SK-N-SH (cell line): ENCODE results near the gene DOCK6.

Experiments
- EP300 ChIP-seq, 2 experiments: IDR thresholded peaks; 2 replicates each; pipeline versions ENCODE4 v1.4.0 to v1.6.1; 2012; ENCODE audit warnings: borderline replicate concordance in 1 of 2, low read depth in 1 of 2, low read length in 1 of 2
- GABPA ChIP-seq: IDR thresholded peaks from 2 replicates; pipeline ENCODE4 v1.4.0; 2012; ENCODE audit warnings: low read depth, mild to moderate bottlenecking
- GATA2 ChIP-seq: sonication (generic); formaldehyde crosslinking; IDR thresholded peaks from 2 replicates; pipeline ENCODE4 v1.5.0; 2020; ENCODE audit warnings: mild to moderate bottlenecking, missing genetic modification reagents
- MXI1 ChIP-seq: IDR thresholded peaks from 2 replicates; pipeline ENCODE4 v1.6.1; 2012; ENCODE audit warnings: mild to moderate bottlenecking, low read depth, low read length, improper control_type of control experiment
- POLR2AphosphoS5 ChIP-seq: IDR thresholded peaks from 2 replicates; pipeline ENCODE4 v1.6.1; 2012; ENCODE audit warnings: low read depth, low read length
- RAD21 ChIP-seq: IDR thresholded peaks from 2 replicates; pipeline ENCODE4 v1.6.1; 2012; ENCODE audit warnings: mild to moderate bottlenecking, low read length
- RCOR1 ChIP-seq: fragments of 150-350 bp; IDR thresholded peaks from 2 replicates; pipeline ENCODE4 v1.6.1; 2017; ENCODE audit warnings: antibody characterized with exemption, low read length
- SMC3 ChIP-seq: IDR thresholded peaks from 2 replicates; pipeline ENCODE4 v1.6.1; 2012; ENCODE audit warnings: low read depth, low read length, improper control_type of control experiment
- TF ChIP-seq, protein P1 (sequence below): fragments of 200-600 bp; sonication (generic); IDR thresholded peaks from 2 replicates; pipeline ENCODE4 v1.6.1; 2017; ENCODE audit warnings: antibody characterized with exemption, mild to moderate bottlenecking, moderate library complexity

DNA sequence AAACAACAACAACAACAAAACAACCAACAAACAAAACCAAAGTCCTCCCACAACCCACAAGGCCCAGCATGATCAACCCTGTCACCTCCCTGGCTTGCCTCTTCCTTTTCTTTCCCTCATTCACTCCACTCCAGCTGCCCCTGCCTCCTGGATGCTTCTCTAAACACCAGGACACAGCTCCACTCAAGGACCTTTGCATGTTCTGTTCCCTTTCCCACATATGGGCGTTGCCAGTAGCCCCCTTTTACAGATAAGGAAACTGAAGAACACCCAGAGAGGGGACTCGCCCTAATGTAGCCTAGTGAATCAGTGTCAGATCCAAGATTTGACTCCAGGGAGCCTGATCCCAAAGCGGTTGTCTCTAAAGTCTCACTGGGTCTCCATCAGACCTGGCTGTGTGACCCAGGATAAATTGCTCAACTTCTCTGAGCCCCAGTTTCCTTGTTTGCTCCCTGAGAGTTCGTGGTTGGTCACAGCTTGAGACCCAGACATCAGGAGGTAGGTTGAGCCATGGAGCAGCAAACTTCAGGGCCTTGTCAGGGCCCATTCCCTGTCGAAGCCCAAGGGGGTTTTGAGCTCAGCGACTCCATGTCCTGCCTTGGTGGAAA, 3.0 kb upstream of the DOCK6 start:
- no peak for TF ChIP-seq POLR2AphosphoS5
- no peak for TF ChIP-seq RCOR1
- TF ChIP-seq, protein P1, sequence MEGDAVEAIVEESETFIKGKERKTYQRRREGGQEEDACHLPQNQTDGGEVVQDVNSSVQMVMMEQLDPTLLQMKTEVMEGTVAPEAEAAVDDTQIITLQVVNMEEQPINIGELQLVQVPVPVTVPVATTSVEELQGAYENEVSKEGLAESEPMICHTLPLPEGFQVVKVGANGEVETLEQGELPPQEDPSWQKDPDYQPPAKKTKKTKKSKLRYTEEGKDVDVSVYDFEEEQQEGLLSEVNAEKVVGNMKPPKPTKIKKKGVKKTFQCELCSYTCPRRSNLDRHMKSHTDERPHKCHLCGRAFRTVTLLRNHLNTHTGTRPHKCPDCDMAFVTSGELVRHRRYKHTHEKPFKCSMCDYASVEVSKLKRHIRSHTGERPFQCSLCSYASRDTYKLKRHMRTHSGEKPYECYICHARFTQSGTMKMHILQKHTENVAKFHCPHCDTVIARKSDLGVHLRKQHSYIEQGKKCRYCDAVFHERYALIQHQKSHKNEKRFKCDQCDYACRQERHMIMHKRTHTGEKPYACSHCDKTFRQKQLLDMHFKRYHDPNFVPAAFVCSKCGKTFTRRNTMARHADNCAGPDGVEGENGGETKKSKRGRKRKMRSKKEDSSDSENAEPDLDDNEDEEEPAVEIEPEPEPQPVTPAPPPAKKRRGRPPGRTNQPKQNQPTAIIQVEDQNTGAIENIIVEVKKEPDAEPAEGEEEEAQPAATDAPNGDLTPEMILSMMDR: no peak
- no peak for TF ChIP-seq GABPA
- no peak for TF ChIP-seq RAD21
- TF ChIP-seq SMC3: no peak
- TF ChIP-seq MXI1: no peak
- TF ChIP-seq GATA2: no peak
- TF ChIP-seq EP300 (IDR thresholded peaks at IDR 0.05; ENCODE audit: borderline replicate concordance in 1 of 2, low read depth in 1 of 2, low read length in 1 of 2): no peak
